Measurements from ENCODE around the gene KIF5A.
A peak's percentile ranks its signal among the peaks of the same experiment; 100 is the strongest.

Gene KIF5A

GRCh38 chr12:57550641-57551549, 1.1 kb downstream of the KIF5A start:
- no peak for TF ChIP-seq CTCF (IDR thresholded peaks at IDR 0.05; ENCODE audit: low read depth, low read length)
- H3K4me3 ChIP-seq (replicated peaks in 1 of 2; ENCODE audit: low read depth in 2 of 2, low read length in 2 of 2), result no peak overlapping the region
- DNase-seq (ENCODE audit: low read depth in 2 of 2), result no peak

- H3K4me3 ChIP-seq (replicated peaks in 1 of 2; ENCODE audit: low read depth in 2 of 2, low read length in 2 of 2), result no peak overlapping the region
- TF ChIP-seq CTCF (IDR thresholded peaks at IDR 0.05; ENCODE audit: low read depth, low read length), result no peak
- DNase-seq (ENCODE audit: low read depth in 2 of 2), result no peak
Measured at GRCh38 chr12:57551637-57552305, 1.9 kb downstream of the KIF5A start.

- no peak for TF ChIP-seq CTCF (IDR thresholded peaks at IDR 0.05; ENCODE audit: low read depth, low read length)
- DNase-seq (ENCODE audit: low read depth in 2 of 2), result no peak
- no peak overlapping the region for H3K4me3 ChIP-seq (replicated peaks in 1 of 2; ENCODE audit: low read depth in 2 of 2, low read length in 2 of 2)
Measured at GRCh38 chr12:57552306-57552651, 2.4 kb downstream of the KIF5A start.

GRCh38 chr12:57552835-57553313, 3.0 kb downstream of the KIF5A start:
- peak in 1 of 2 donors; percentile 30 for DNase-seq (ENCODE audit: low read depth in 2 of 2)
- H3K4me3 ChIP-seq (replicated peaks in 1 of 2; ENCODE audit: low read depth in 2 of 2, low read length in 2 of 2), result no peak overlapping the region
- no peak for TF ChIP-seq CTCF (IDR thresholded peaks at IDR 0.05; ENCODE audit: low read depth, low read length)

- TF ChIP-seq CTCF (IDR thresholded peaks at IDR 0.05; ENCODE audit: low read depth, low read length), result no peak
- no peak for DNase-seq (ENCODE audit: low read depth in 2 of 2)
- no peak overlapping the region for H3K4me3 ChIP-seq (replicated peaks in 1 of 2; ENCODE audit: low read depth in 2 of 2, low read length in 2 of 2)
Measured at GRCh38 chr12:57553343-57554202, 3.7 kb downstream of the KIF5A start.

GRCh38 chr12:57554453-57554852, 4.6 kb downstream of the KIF5A start:
- TF ChIP-seq CTCF (IDR thresholded peaks at IDR 0.05; ENCODE audit: low read depth, low read length), result no peak
- DNase-seq (ENCODE audit: low read depth in 2 of 2), result no peak

More at GRCh38 chr12:57554453-57554852, 4.6 kb downstream of the KIF5A start:
- H3K4me3 ChIP-seq (replicated peaks in 1 of 2; ENCODE audit: low read depth in 2 of 2, low read length in 2 of 2), result no peak overlapping the region

Measured in cardiac fibroblast (primary cell).